CD4-positive, alpha-beta memory T cell (primary cell): ENCODE results near the gene COMMD2. TPM values are rescaled to one million over a fixed set of nuclear protein-coding genes. Genes with fewer than 3 reads are reported as not detected.

Source experiments
- CTCF ChIA-PET: fragments of 350-600 bp; sonication (Branson Sonifier 250); formaldehyde crosslinking; loops from one replicate; lab custom pipeline; 2021; ENCODE audit warnings: inconsistent platforms; ENCODE audit not compliant: partially characterized antibody; lab: Charles Lee
- POLR2A ChIA-PET: fragments of 350-600 bp; sonication (Branson Sonifier 250); formaldehyde crosslinking; loops from one replicate; lab custom pipeline; 2021; ENCODE audit not compliant: partially characterized antibody; lab: Charles Lee
- DNase-seq, 5 donors: peaks; one replicate each; pipeline versions ENCODE4 v3.0.0 to v3.0.0-alpha.2; 2020 to 2022; ENCODE audit warnings: mixed read lengths in 1 of 5
- H3K27ac ChIP-seq: one replicate; pipeline ENCODE4 v1.7.0; 2013; ENCODE audit warnings: low read depth, low read length
- H3K27me3 ChIP-seq: 2 replicates; pipeline ENCODE4 v1.7.0; 2013; ENCODE audit warnings: mild to moderate bottlenecking, low read length, moderate library complexity; ENCODE audit not compliant: insufficient read depth
- H3K36me3 ChIP-seq: 2 replicates; pipeline ENCODE4 v1.7.0; 2013; ENCODE audit warnings: mild to moderate bottlenecking, low read length, moderate library complexity; ENCODE audit not compliant: insufficient read depth
- H3K4me1 ChIP-seq: 2 replicates; pipeline ENCODE4 v1.7.0; 2013; ENCODE audit warnings: mild to moderate bottlenecking, low read length, moderate library complexity; ENCODE audit not compliant: insufficient read depth
- H3K4me3 ChIP-seq, 2 donors: one replicate each; pipeline ENCODE4 v1.7.0; 2013; ENCODE audit warnings: low read length in 2 of 2, mild to moderate bottlenecking in 1 of 2
- H3K9me3 ChIP-seq, 2 donors: one replicate each; pipeline ENCODE4 v1.7.0; 2013; ENCODE audit warnings: low read length in 2 of 2, control low read depth in 1 of 2; ENCODE audit not compliant: control insufficient read depth in 1 of 2
- H3K27ac Mint-ChIP-seq, 7 donors: one replicate each; pipeline ENCODE4 v1.8.0; 2020 to 2021; ENCODE audit warnings: mixed read lengths in 7 of 7, mild to moderate bottlenecking in 6 of 7, inconsistent platforms in 3 of 7, moderate library complexity in 3 of 7
- H3K27me3 Mint-ChIP-seq, 2 donors: one replicate each; pipeline ENCODE4 v1.8.0; 2020 to 2021; ENCODE audit warnings: mixed read lengths in 2 of 2
- H3K36me3 Mint-ChIP-seq, 2 donors: one replicate each; pipeline ENCODE4 v1.8.0; 2020 to 2021; ENCODE audit warnings: mixed read lengths in 2 of 2, inconsistent platforms in 1 of 2, mild to moderate bottlenecking in 1 of 2
- H3K4me1 Mint-ChIP-seq, 4 donors: one replicate each; pipeline ENCODE4 v1.8.0; 2020 to 2021; ENCODE audit warnings: mixed read lengths in 4 of 4, mild to moderate bottlenecking in 1 of 4
- H3K4me3 Mint-ChIP-seq, 8 donors: one replicate each; pipeline ENCODE4 v1.8.0; 2020 to 2021; ENCODE audit warnings: mixed read lengths in 8 of 8, mild to moderate bottlenecking in 7 of 8, moderate library complexity in 6 of 8, inconsistent platforms in 3 of 8
- H3K9me3 Mint-ChIP-seq, 8 donors: one replicate each; pipeline ENCODE4 v1.8.0; 2020 to 2021; ENCODE audit warnings: mixed read lengths in 8 of 8, mild to moderate bottlenecking in 5 of 8, inconsistent platforms in 3 of 8, moderate library complexity in 1 of 8
- intact Hi-C: fragments of 100-400 bp; cut with micrococcal nuclease; formaldehyde crosslinking; loops from one replicate; pipeline ENCODE4 v1.15.1; 2023
- polyA plus RNA-seq, 2 donors: library from polyadenylated mRNA; unstranded; fragments of 300-500 nt; fragmentation: Illumina TruSeq; gene quantifications; one replicate each; pipeline ENCODE4 v1.2.3, GENCODE V29; 2021
- total RNA-seq, 2 experiments: library from RNA; stranded (reverse); gene quantifications; one replicate each; pipeline ENCODE4 v1.2.3, GENCODE V29; 2021

Gene COMMD2
- total and polyA plus RNA-seq, 4 experiments from 2014 or later, result 38.0 to 60.0 (median 50.1) TPM

DNA sequence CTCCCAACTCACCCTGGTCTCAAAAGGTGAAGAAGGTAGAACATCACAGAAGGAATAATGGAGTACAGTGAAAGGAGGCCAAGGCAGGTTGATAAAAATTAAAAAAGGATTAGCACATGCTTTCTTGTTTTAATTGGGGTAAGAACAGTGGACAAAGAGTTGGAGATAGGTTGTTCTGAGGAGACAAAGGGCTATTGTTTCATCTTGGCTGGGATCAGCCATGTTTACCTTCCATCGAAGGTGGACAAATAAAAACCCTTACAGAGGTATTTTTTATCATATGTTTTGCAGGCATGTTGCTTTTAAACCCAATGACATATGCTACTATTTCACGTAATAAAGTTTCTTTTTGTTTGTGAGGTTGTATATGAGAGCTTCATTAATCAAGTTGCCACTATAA is 12.9 kb downstream of the COMMD2 start:
- Histone ChIP-seq H3K4me1 (no peaks in the 10 kb centered on the region), H3K27ac (no peak overlapping the region), H3K27me3 (no peaks in the 10 kb centered on the region), H3K4me3 (no peak overlapping the region), H3K9me3 (no peaks in the 10 kb centered on the region), H3K36me3 (peaks cover 3% of the 10 kb centered on the region)
- no peaks in the 10 kb centered on the region for H3K27me3 Mint-ChIP-seq
- peaks cover 24 to 37% of the 10 kb centered on the region in 2 donors for H3K36me3 Mint-ChIP-seq
- peaks cover 0 to 6% (median 2%) of the 10 kb centered on the region in 4 donors for H3K4me1 Mint-ChIP-seq
- no peak for DNase-seq
- intact Hi-C loops, result no loop called here
- no peak overlapping the region for H3K27ac Mint-ChIP-seq
- ChIA-PET CTCF (no interaction called here), POLR2A (no interaction called here)
- no peak overlapping the region for H3K4me3 Mint-ChIP-seq
- no peaks in the 10 kb centered on the region for H3K9me3 Mint-ChIP-seq

GRCh38 chr3:149738876-149739275 is 13.4 kb downstream of the COMMD2 start:
- H3K27ac ChIP-seq, result no peak overlapping the region
- H3K27me3 ChIP-seq, result no peaks in the 10 kb centered on the region
- CTCF ChIA-PET, result no interaction called here
- Mint-ChIP-seq H3K4me3 (no peak overlapping the region), H3K36me3 (peaks cover 24 to 34% of the 10 kb centered on the region in 2 donors), H3K27me3 (no peaks in the 10 kb centered on the region), H3K4me1 (peaks cover 0 to 3% (median under 1%) of the 10 kb centered on the region in 4 donors), H3K9me3 (no peaks in the 10 kb centered on the region), H3K27ac (no peak overlapping the region)
- DNase-seq, result no peak
- POLR2A ChIA-PET, result no interaction called here
- H3K4me3 ChIP-seq, result no peak overlapping the region
- intact Hi-C loops, result no loop called here
- H3K36me3 ChIP-seq, result peaks cover 3% of the 10 kb centered on the region
- H3K4me1 ChIP-seq, result no peaks in the 10 kb centered on the region
- no peaks in the 10 kb centered on the region for H3K9me3 ChIP-seq

GRCh38 chr3:149736953-149737205 is 15.4 kb downstream of the COMMD2 start:
- Histone ChIP-seq H3K9me3 (no peaks in the 10 kb centered on the region), H3K4me3 (no peak overlapping the region), H3K27ac (no peak overlapping the region), H3K4me1 (no peaks in the 10 kb centered on the region), H3K27me3 (no peaks in the 10 kb centered on the region), H3K36me3 (peaks cover 2% of the 10 kb centered on the region)
- Mint-ChIP-seq H3K4me3 (no peak overlapping the region), H3K27me3 (no peaks in the 10 kb centered on the region), H3K36me3 (peaks cover 17 to 26% of the 10 kb centered on the region in 2 donors), H3K9me3 (no peaks in the 10 kb centered on the region), H3K4me1 (peaks cover 0 to 2% (median under 1%) of the 10 kb centered on the region in 4 donors), H3K27ac (no peak overlapping the region)
- DNase-seq, result no peak
- POLR2A ChIA-PET, result no interaction called here
- intact Hi-C loops, result no loop called here
- CTCF ChIA-PET, result no interaction called here

DNA sequence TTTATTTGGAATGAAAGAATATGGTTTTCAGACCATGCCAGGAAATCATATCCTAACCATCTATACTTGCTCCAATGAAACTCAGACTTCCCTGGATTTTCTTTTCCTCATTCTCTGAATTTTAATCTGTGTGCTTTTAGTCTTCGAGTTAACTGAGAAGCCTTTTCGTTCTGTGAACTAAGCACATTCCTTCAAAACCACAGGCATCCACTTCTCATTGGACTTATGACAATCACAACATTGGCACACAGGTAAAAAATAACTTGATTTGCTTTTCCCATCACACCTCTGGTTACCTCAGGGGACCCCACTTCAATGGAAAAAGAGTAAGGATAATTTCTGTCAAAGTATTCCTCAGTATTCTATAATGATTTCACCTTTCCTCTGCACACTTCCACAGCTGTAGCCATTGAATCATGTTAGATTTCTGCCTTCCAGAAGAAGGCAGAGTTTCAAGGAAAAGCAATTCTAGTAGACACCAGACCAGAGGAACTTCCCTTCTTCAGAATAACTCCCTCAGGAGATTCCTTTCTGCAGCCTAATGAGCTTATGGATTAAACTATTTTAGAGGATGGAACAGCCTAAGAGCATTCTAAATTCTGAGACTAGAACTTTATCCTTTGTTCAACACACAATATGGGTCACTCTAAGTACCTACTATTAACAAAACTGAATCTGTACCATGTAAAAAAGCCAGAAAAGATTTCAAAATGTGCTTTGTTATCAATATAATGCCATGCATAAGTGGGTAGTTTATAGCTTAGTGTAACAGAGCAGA is 15.9 kb downstream of the COMMD2 start:
- H3K4me3 ChIP-seq, result no peak overlapping the region
- peaks cover 11 to 22% of the 10 kb centered on the region in 2 donors for H3K36me3 Mint-ChIP-seq
- intact Hi-C loops, result no loop called here
- no peaks in the 10 kb centered on the region for H3K9me3 ChIP-seq
- no peaks in the 10 kb centered on the region for H3K9me3 Mint-ChIP-seq
- H3K27me3 ChIP-seq, result no peaks in the 10 kb centered on the region
- H3K4me3 Mint-ChIP-seq, result no peak overlapping the region
- ChIA-PET POLR2A (no interaction called here), CTCF (no interaction called here)
- DNase-seq, result no peak
- no peak overlapping the region for H3K27ac ChIP-seq
- H3K27ac Mint-ChIP-seq, result no peak overlapping the region
- no peaks in the 10 kb centered on the region for H3K36me3 ChIP-seq
- H3K4me1 ChIP-seq, result no peaks in the 10 kb centered on the region
- peaks cover 0 to 1% (median under 1%) of the 10 kb centered on the region in 4 donors for H3K4me1 Mint-ChIP-seq
- no peaks in the 10 kb centered on the region for H3K27me3 Mint-ChIP-seq

- Histone ChIP-seq H3K27ac (no peak overlapping the region), H3K27me3 (no peaks in the 10 kb centered on the region), H3K4me1 (no peaks in the 10 kb centered on the region), H3K4me3 (no peak overlapping the region), H3K36me3 (no peaks in the 10 kb centered on the region), H3K9me3 (no peaks in the 10 kb centered on the region)
- CTCF ChIA-PET, result no interaction called here
- no peak for DNase-seq
- H3K4me3 Mint-ChIP-seq, result no peak overlapping the region
- POLR2A ChIA-PET, result no interaction called here
- intact Hi-C loops, result no loop called here
- H3K36me3 Mint-ChIP-seq, result no peaks in the 10 kb centered on the region
- no peaks in the 10 kb centered on the region for H3K9me3 Mint-ChIP-seq
- H3K27me3 Mint-ChIP-seq, result no peaks in the 10 kb centered on the region
- H3K4me1 Mint-ChIP-seq, result no peaks in the 10 kb centered on the region
- no peak overlapping the region for H3K27ac Mint-ChIP-seq
These were observed 20.1 kb downstream of the COMMD2 start for GRCh38 chr3:149732234-149732633.

DNA sequence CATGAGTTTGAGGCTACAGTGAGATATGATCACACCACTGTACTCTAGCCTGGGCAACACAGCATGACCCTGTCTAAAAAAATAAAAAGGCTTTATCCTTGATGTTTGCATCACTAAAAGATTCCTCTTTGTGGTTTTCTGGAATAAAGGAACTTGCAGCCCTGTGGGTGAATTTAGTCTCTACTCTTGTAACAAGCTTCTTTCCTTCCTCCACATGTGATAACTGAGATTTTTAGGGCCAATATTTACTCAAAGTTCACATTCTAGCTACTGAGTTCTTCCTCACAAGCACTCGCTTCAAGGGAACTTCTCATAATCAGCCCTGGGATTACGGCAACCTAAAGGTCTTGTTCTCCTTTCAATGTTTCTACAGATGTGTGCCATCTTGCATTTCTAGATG is 24.6 kb downstream of the COMMD2 start:
- no peaks in the 10 kb centered on the region for H3K9me3 ChIP-seq
- no peaks in the 10 kb centered on the region for H3K4me1 ChIP-seq
- peaks cover 0 to 9% (median 0%) of the 10 kb centered on the region in 8 donors for H3K9me3 Mint-ChIP-seq
- intact Hi-C loops, result no loop called here
- H3K27ac ChIP-seq, result no peak overlapping the region
- H3K4me3 Mint-ChIP-seq, result no peak overlapping the region
- no peak overlapping the region for H3K27ac Mint-ChIP-seq
- H3K27me3 Mint-ChIP-seq, result peaks cover 0 to 2% of the 10 kb centered on the region in 2 donors
- no peak for DNase-seq
- H3K4me3 ChIP-seq, result no peak overlapping the region
- H3K36me3 ChIP-seq, result no peaks in the 10 kb centered on the region
- H3K4me1 Mint-ChIP-seq, result no peaks in the 10 kb centered on the region
- ChIA-PET POLR2A (no interaction called here), CTCF (interaction anchor here (1.6 kb wide), 1 partner anchor 11 kb away, joined by 3 read pairs; no protein-coding TSS in a partner anchor)
- H3K27me3 ChIP-seq, result no peaks in the 10 kb centered on the region
- peaks cover 0 to 19% of the 10 kb centered on the region in 2 donors for H3K36me3 Mint-ChIP-seq

DNA sequence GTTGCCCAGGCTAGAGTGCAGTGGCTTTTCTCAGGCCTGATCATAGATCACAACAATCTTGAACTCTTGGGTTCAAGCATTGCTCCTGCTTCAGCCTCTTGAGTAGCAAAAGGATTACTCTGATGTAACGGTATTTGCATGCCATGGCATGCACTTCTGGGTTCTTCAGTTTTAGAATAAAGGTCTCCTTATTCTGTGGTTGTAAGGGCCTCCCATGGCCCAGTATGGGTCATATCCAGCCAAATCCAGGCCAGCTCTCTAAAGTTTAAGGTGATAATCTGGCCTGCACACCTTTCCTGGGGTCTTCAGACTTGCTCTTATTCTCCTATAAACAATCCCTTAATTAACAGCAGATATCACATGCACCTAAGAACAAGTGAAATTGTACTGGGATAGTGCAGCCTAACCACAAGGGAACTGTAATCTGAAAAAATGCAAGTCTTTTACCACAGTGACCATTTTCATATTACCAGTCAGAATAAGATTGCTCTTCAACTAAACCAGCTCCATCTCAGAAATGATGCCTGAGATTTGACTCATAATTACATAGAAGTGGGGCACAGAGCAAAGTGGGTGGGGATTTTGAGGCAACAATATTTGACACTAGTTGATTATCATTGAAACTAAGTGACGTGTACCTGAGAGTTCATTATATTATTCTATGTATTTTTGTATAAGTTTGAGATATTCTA is 25.4 kb downstream of the COMMD2 start:
- Mint-ChIP-seq H3K4me1 (no peaks in the 10 kb centered on the region), H3K36me3 (peaks cover 0 to 19% of the 10 kb centered on the region in 2 donors), H3K9me3 (peaks cover 0 to 12% (median 4%) of the 10 kb centered on the region in 8 donors), H3K4me3 (no peak overlapping the region), H3K27ac (no peak overlapping the region), H3K27me3 (peaks cover 0 to 2% of the 10 kb centered on the region in 2 donors)
- H3K27me3 ChIP-seq, result no peaks in the 10 kb centered on the region
- H3K27ac ChIP-seq, result no peak overlapping the region
- intact Hi-C loops, result no loop called here
- no peaks in the 10 kb centered on the region for H3K36me3 ChIP-seq
- no peak overlapping the region for H3K4me3 ChIP-seq
- no peaks in the 10 kb centered on the region for H3K9me3 ChIP-seq
- H3K4me1 ChIP-seq, result no peaks in the 10 kb centered on the region
- POLR2A ChIA-PET, result no interaction called here
- CTCF ChIA-PET, result interaction anchor here (1.6 kb wide), 1 partner anchor 10 kb away, joined by 3 read pairs; no protein-coding TSS in a partner anchor
- DNase-seq, result no peak
